ENCODE measurements around the gene PLA2G4B. TPM values are rescaled to one million over a fixed set of nuclear protein-coding genes. Genes with fewer than 3 reads are reported as not detected.

The PLA2G4B gene
- total RNA-seq, 1 donor from 2014 or later: 1.8 TPM

GRCh38 chr15:41811432-41812195 lies 27.0 kb upstream of the PLA2G4B start:
- H3K27ac Mint-ChIP-seq (ENCODE audit: unreplicated experiment): no peak overlapping the region

GRCh38 chr15:41812820-41813375 lies 25.7 kb upstream of the PLA2G4B start:
- no peaks in the 10 kb centered on the region for H3K9me3 Mint-ChIP-seq (ENCODE audit: unreplicated experiment)
- no peak overlapping the region for H3K27ac ChIP-seq (ENCODE audit: low read depth, low read length)
- FAIRE-seq (no peak), DNase-seq (ENCODE audit: low read depth) (no peak)
- H3K27me3 ChIP-seq (ENCODE audit: insufficient read depth, low read length): no peaks in the 10 kb centered on the region
- H3K4me3 ChIP-seq (ENCODE audit: insufficient read depth, low read depth, low read length): no peak overlapping the region
- no peaks in the 10 kb centered on the region for H3K79me2 ChIP-seq (ENCODE audit: insufficient read depth, low read length)
- H3K9me3 ChIP-seq (ENCODE audit: insufficient read depth, low read depth, low read length): no peaks in the 10 kb centered on the region
- H2AFZ ChIP-seq (ENCODE audit: low read depth, low read length): no peak overlapping the region
- peaks cover 5% of the 10 kb centered on the region for H3K4me1 ChIP-seq (ENCODE audit: insufficient read depth, low read length)
- TF ChIP-seq CTCF (IDR thresholded peaks at IDR 0.05; ENCODE audit: insufficient read depth, low read depth, low read length): no peak
- no peak for TF ChIP-seq EZH2 (IDR thresholded peaks at IDR 0.05; ENCODE audit: insufficient read depth, low read length)
- no peak overlapping the region for H3K27ac Mint-ChIP-seq (ENCODE audit: unreplicated experiment)
- no peaks in the 10 kb centered on the region for H3K27me3 Mint-ChIP-seq (ENCODE audit: low read depth, unreplicated experiment)
- H3K4me1 Mint-ChIP-seq (ENCODE audit: low read depth, unreplicated experiment): peaks cover 2% of the 10 kb centered on the region
- peaks cover 48% of the 10 kb centered on the region for H4K20me1 ChIP-seq (ENCODE audit: insufficient read depth, low read length)
- H3K4me3 Mint-ChIP-seq (ENCODE audit: unreplicated experiment): no peak overlapping the region
- no peak overlapping the region for H3K9ac ChIP-seq (ENCODE audit: low read length)
- no peak overlapping the region for H3K4me2 ChIP-seq (ENCODE audit: low read length)
- H3K36me3 ChIP-seq (ENCODE audit: insufficient read depth, low read length): peaks cover 11% of the 10 kb centered on the region
- H3K36me3 Mint-ChIP-seq (ENCODE audit: low read depth, unreplicated experiment): peaks cover 30% of the 10 kb centered on the region

More at GRCh38 chr15:41811432-41812195, 27.0 kb upstream of the PLA2G4B start:
- H3K79me2 ChIP-seq (ENCODE audit: insufficient read depth, low read length): peaks cover 7% of the 10 kb centered on the region
- no peak overlapping the region for H3K4me3 ChIP-seq (ENCODE audit: insufficient read depth, low read depth, low read length)
- H3K4me3 Mint-ChIP-seq (ENCODE audit: unreplicated experiment): no peak overlapping the region
- peaks cover 20% of the 10 kb centered on the region for H3K36me3 Mint-ChIP-seq (ENCODE audit: low read depth, unreplicated experiment)
- H3K4me2 ChIP-seq (ENCODE audit: low read length): no peak overlapping the region
- DNase-seq (ENCODE audit: low read depth) (peak; percentile 51), FAIRE-seq (peak; percentile 17)
- H4K20me1 ChIP-seq (ENCODE audit: insufficient read depth, low read length): peaks cover 56% of the 10 kb centered on the region
- H3K36me3 ChIP-seq (ENCODE audit: insufficient read depth, low read length): peaks cover 7% of the 10 kb centered on the region
- peaks cover 2% of the 10 kb centered on the region for H3K4me1 Mint-ChIP-seq (ENCODE audit: low read depth, unreplicated experiment)
- no peaks in the 10 kb centered on the region for H3K9me3 Mint-ChIP-seq (ENCODE audit: unreplicated experiment)
- no peak overlapping the region for H3K27ac ChIP-seq (ENCODE audit: low read depth, low read length)
- H3K9ac ChIP-seq (ENCODE audit: low read length): no peak overlapping the region
- no peaks in the 10 kb centered on the region for H3K9me3 ChIP-seq (ENCODE audit: insufficient read depth, low read depth, low read length)
- H3K4me1 ChIP-seq (ENCODE audit: insufficient read depth, low read length): peaks cover 5% of the 10 kb centered on the region
- no peak overlapping the region for H2AFZ ChIP-seq (ENCODE audit: low read depth, low read length)
- H3K27me3 ChIP-seq (ENCODE audit: insufficient read depth, low read length): no peaks in the 10 kb centered on the region
- TF ChIP-seq CTCF (IDR thresholded peaks at IDR 0.05; ENCODE audit: insufficient read depth, low read depth, low read length) (peak; percentile 86), EZH2 (IDR thresholded peaks at IDR 0.05; ENCODE audit: insufficient read depth, low read length) (no peak)
- H3K27me3 Mint-ChIP-seq (ENCODE audit: low read depth, unreplicated experiment): no peaks in the 10 kb centered on the region

GRCh38 chr15:41813426-41813825 lies 25.2 kb upstream of the PLA2G4B start:
- Mint-ChIP-seq H3K27me3 (ENCODE audit: low read depth, unreplicated experiment) (no peaks in the 10 kb centered on the region), H3K9me3 (ENCODE audit: unreplicated experiment) (no peaks in the 10 kb centered on the region), H3K4me3 (ENCODE audit: unreplicated experiment) (no peak overlapping the region), H3K36me3 (ENCODE audit: low read depth, unreplicated experiment) (peaks cover 34% of the 10 kb centered on the region), H3K4me1 (ENCODE audit: low read depth, unreplicated experiment) (peaks cover 2% of the 10 kb centered on the region), H3K27ac (ENCODE audit: unreplicated experiment) (no peak overlapping the region)
- H3K9me3 ChIP-seq (ENCODE audit: insufficient read depth, low read depth, low read length): no peaks in the 10 kb centered on the region
- no peak overlapping the region for H3K9ac ChIP-seq (ENCODE audit: low read length)
- H3K27me3 ChIP-seq (ENCODE audit: insufficient read depth, low read length): no peaks in the 10 kb centered on the region
- H2AFZ ChIP-seq (ENCODE audit: low read depth, low read length): no peak overlapping the region
- peaks cover 11% of the 10 kb centered on the region for H3K36me3 ChIP-seq (ENCODE audit: insufficient read depth, low read length)
- H3K4me1 ChIP-seq (ENCODE audit: insufficient read depth, low read length): peaks cover 5% of the 10 kb centered on the region
- H4K20me1 ChIP-seq (ENCODE audit: insufficient read depth, low read length): peaks cover 48% of the 10 kb centered on the region
- H3K4me2 ChIP-seq (ENCODE audit: low read length): no peak overlapping the region
- TF ChIP-seq CTCF (IDR thresholded peaks at IDR 0.05; ENCODE audit: insufficient read depth, low read depth, low read length): no peak
- TF ChIP-seq EZH2 (IDR thresholded peaks at IDR 0.05; ENCODE audit: insufficient read depth, low read length): no peak
- H3K27ac ChIP-seq (ENCODE audit: low read depth, low read length): no peak overlapping the region
- no peaks in the 10 kb centered on the region for H3K79me2 ChIP-seq (ENCODE audit: insufficient read depth, low read length)
- H3K4me3 ChIP-seq (ENCODE audit: insufficient read depth, low read depth, low read length): no peak overlapping the region
- no peak for FAIRE-seq
- DNase-seq (ENCODE audit: low read depth): no peak

All from astrocyte (in vitro differentiated cells and primary cell).